ENCODE measurements around the gene NAB1.

- TF ChIP-seq EZH2 (IDR thresholded peaks at IDR 0.05) (no peak), POLR2AphosphoS5 (IDR thresholded peaks at IDR 0.05; ENCODE audit: borderline replicate concordance, low read depth, low read length) (no peak), FOXP2 (optimal IDR thresholded peaks at IDR 0.05; ENCODE audit: control extremely low read depth, extremely low read length, insufficient read depth) (no peak)
These were observed 58.8 kb downstream of the NAB1 start for GRCh38 chr2:190707726-190708125.
